Measurements from ENCODE around the gene LPCAT2.

LPCAT2 gene

GRCh38 chr16:55503726-55504550 is 4.9 kb upstream of the LPCAT2 start:
- no peak for DNase-seq

GRCh38 chr16:55505333-55506015 is 3.4 kb upstream of the LPCAT2 start:
- no peak for DNase-seq

- DNase-seq: peak in 3 of 4 experiments; percentile 18 to 47 (median 35)
These were observed 2.8 kb upstream of the LPCAT2 start for GRCh38 chr16:55506083-55506482.

- DNase-seq: no peak
These were observed 2.2 kb upstream of the LPCAT2 start for GRCh38 chr16:55506708-55507107.

- peak; percentile 75 to 88 (median 81) for DNase-seq
These were observed 476 bp upstream of the LPCAT2 start for GRCh38 chr16:55508271-55508921.

- peak in 3 of 4 experiments; percentile 40 to 66 (median 65) for DNase-seq
These were observed 1.4 kb downstream of the LPCAT2 start for GRCh38 chr16:55510185-55510805.

GRCh38 chr16:55512941-55513340 is 4.1 kb downstream of the LPCAT2 start:
- DNase-seq: no peak

GRCh38 chr16:55513616-55514015 is 4.7 kb downstream of the LPCAT2 start:
- DNase-seq: no peak

- DNase-seq: no peak
These were observed 6.2 kb downstream of the LPCAT2 start for GRCh38 chr16:55515111-55515510.

GRCh38 chr16:55521792-55522191 is 12.9 kb downstream of the LPCAT2 start:
- no peak for DNase-seq

- DNase-seq: no peak
These were observed 17.6 kb downstream of the LPCAT2 start for GRCh38 chr16:55526441-55526840.

GRCh38 chr16:55527885-55528284 is 19.0 kb downstream of the LPCAT2 start:
- no peak for DNase-seq

GRCh38 chr16:55529018-55529417 is 20.1 kb downstream of the LPCAT2 start:
- no peak for DNase-seq

GRCh38 chr16:55530316-55530856 is 21.5 kb downstream of the LPCAT2 start:
- no peak for DNase-seq

GRCh38 chr16:55532227-55532626 is 23.4 kb downstream of the LPCAT2 start:
- no peak for DNase-seq

GRCh38 chr16:55534756-55535155 is 25.9 kb downstream of the LPCAT2 start:
- DNase-seq: peak; percentile 14 to 91 (median 62)

- peak; percentile 21 to 85 (median 60) for DNase-seq
These were observed 30.2 kb downstream of the LPCAT2 start for GRCh38 chr16:55539049-55539448.

- DNase-seq: no peak
These were observed 30.6 kb downstream of the LPCAT2 start for GRCh38 chr16:55539488-55539887.

- no peak for DNase-seq
These were observed 31.3 kb downstream of the LPCAT2 start for GRCh38 chr16:55540221-55540620.

GRCh38 chr16:55542459-55543082 is 33.7 kb downstream of the LPCAT2 start:
- peak in 2 of 4 experiments; percentile 31 to 34 for DNase-seq

- DNase-seq: peak in 3 of 4 experiments; percentile 18 to 52 (median 24)
These were observed 34.6 kb downstream of the LPCAT2 start for GRCh38 chr16:55543472-55543871.

GRCh38 chr16:55552621-55553020 is 43.7 kb downstream of the LPCAT2 start:
- DNase-seq: no peak

All from suppressor macrophage (primary cell).